Measurements from ENCODE around the gene CDK6. TPM values are rescaled to one million over a fixed set of nuclear protein-coding genes. Genes with fewer than 3 reads are reported as not detected.

The CDK6 gene
- total RNA-seq, 6 experiments from 2014 or later, result 6.9 to 23.7 (median 17.0) TPM

DNA sequence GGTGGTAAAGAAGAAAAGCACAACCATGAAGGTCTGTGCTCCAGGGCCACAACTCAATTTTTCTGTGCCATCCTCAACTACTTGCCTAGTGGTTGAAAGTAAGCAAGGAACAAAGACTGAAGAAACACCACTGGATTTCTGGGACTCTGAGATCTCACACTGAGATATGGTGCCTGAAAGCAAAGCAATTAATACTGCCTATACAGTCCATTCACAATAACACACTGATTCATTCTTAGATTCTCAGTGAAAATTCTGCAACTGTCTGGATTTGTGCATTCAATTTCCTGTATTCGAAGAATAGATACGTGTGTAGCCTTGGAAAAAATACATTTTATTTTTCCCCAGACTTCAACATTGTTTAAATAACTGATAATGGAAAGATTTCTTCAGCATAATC is 129.8 kb downstream of the CDK6 start:
- 64% methylated on average over 2 of the region's 2 CpGs for WGBS (ENCODE audit: insufficient coverage, low coverage, low lambda C conversion rate, missing lambda C conversion rate)
- intact Hi-C loops (cut with DNase I), result no loop called here
- ATAC-seq (no peak), DNase-seq (no peak)
- Histone ChIP-seq H3K27me3 (no peaks in the 10 kb centered on the region), H3K36me3 (no peaks in the 10 kb centered on the region), H3K9me3 (no peaks in the 10 kb centered on the region), H3K4me3 (no peak overlapping the region), H3K4me1 (no peaks in the 10 kb centered on the region), H3K27ac (no peak overlapping the region)
- TF ChIP-seq, protein P1, sequence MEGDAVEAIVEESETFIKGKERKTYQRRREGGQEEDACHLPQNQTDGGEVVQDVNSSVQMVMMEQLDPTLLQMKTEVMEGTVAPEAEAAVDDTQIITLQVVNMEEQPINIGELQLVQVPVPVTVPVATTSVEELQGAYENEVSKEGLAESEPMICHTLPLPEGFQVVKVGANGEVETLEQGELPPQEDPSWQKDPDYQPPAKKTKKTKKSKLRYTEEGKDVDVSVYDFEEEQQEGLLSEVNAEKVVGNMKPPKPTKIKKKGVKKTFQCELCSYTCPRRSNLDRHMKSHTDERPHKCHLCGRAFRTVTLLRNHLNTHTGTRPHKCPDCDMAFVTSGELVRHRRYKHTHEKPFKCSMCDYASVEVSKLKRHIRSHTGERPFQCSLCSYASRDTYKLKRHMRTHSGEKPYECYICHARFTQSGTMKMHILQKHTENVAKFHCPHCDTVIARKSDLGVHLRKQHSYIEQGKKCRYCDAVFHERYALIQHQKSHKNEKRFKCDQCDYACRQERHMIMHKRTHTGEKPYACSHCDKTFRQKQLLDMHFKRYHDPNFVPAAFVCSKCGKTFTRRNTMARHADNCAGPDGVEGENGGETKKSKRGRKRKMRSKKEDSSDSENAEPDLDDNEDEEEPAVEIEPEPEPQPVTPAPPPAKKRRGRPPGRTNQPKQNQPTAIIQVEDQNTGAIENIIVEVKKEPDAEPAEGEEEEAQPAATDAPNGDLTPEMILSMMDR (IDR thresholded peaks at IDR 0.05), result no peak
- no peak for TF ChIP-seq POLR2A (IDR thresholded peaks at IDR 0.05)

DNA sequence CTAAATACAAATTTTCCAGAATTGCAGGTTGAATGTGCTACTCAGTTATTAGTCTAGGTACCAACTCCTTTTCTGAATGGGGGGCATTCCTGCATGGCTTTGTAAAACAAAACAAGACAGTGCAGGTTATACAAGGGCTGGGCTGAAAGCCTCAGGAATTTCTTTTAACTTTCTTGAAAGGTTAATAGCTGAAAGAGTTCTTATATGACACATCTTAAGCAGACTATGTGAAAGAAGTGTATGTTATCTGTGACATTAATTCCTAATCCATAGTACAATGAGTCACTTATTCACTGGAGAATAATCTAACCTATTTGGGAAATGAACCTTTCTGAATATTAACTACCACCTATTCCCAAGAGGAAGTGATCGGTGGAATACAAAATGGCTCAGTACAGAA is 130.5 kb downstream of the CDK6 start:
- Histone ChIP-seq H3K9me3 (no peaks in the 10 kb centered on the region), H3K4me3 (no peak overlapping the region), H3K27ac (no peak overlapping the region), H3K36me3 (no peaks in the 10 kb centered on the region), H3K4me1 (no peaks in the 10 kb centered on the region), H3K27me3 (no peaks in the 10 kb centered on the region)
- no peak for ATAC-seq
- WGBS (ENCODE audit: insufficient coverage, low coverage, low lambda C conversion rate, missing lambda C conversion rate), result 100% methylated on average over 1 of the region's 1 CpG
- intact Hi-C loops (cut with DNase I), result no loop called here
- no peak for DNase-seq
- TF ChIP-seq, protein P1 (IDR thresholded peaks at IDR 0.05), result no peak
- TF ChIP-seq POLR2A (IDR thresholded peaks at IDR 0.05), result no peak

DNA sequence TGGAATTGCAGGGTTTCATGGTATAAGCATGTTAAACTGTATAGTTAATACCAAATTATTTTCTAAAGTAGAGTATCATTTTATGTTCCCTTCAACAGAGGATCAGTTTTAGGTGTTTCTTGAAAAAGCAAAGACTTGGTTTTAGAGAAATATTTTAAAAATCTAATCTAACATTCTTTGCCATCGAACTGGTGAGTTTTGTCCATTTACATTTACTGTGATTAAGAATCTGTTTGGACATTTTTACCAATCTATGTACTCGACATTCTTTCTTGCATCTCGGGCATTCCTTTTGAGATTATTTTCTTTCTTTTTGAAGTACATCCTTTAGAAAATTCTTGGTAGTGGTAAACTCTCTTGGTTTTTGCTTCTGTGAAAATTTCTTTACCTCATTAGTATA is 131.5 kb downstream of the CDK6 start:
- no peaks in the 10 kb centered on the region for H3K27me3 ChIP-seq
- no peaks in the 10 kb centered on the region for H3K9me3 ChIP-seq
- H3K36me3 ChIP-seq, result no peaks in the 10 kb centered on the region
- TF ChIP-seq, protein P1 (IDR thresholded peaks at IDR 0.05), result no peak
- TF ChIP-seq POLR2A (IDR thresholded peaks at IDR 0.05), result no peak
- DNase-seq (no peak), ATAC-seq (no peak)
- 85% methylated on average over 3 of the region's 3 CpGs for WGBS (ENCODE audit: insufficient coverage, low coverage, low lambda C conversion rate, missing lambda C conversion rate)
- H3K27ac ChIP-seq, result no peak overlapping the region
- no peaks in the 10 kb centered on the region for H3K4me1 ChIP-seq
- intact Hi-C loops (cut with DNase I), result no loop called here
- no peak overlapping the region for H3K4me3 ChIP-seq

DNA sequence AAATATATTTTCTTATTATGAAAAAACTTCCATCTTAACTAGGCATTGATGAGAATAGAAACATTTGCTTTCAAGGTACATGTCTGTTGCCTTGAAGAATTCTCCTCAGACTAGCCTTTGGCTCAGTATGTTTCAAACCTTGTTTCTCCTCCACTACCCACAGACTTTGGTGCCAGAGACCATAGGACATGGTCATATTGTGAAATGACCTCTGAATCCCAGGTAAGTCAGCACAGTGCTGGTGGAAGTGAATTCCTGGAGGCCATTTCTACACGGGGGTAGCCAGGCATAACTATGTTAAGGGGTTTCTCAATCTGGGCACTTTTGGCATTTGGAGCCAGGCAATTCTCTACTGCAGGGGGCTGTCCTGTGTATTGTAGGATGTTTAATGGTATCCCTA is 133.8 kb downstream of the CDK6 start:
- Histone ChIP-seq H3K27me3 (no peaks in the 10 kb centered on the region), H3K27ac (no peak overlapping the region), H3K4me1 (peaks cover 0 to 16% (median 2%) of the 10 kb centered on the region in 4 donors), H3K9me3 (no peaks in the 10 kb centered on the region), H3K4me3 (no peak overlapping the region), H3K36me3 (no peaks in the 10 kb centered on the region)
- intact Hi-C loops (cut with DNase I), result no loop called here
- 29% methylated on average over 1 of the region's 1 CpG for WGBS (ENCODE audit: insufficient coverage, low coverage, low lambda C conversion rate, missing lambda C conversion rate)
- TF ChIP-seq POLR2A (IDR thresholded peaks at IDR 0.05), result no peak
- TF ChIP-seq, protein P1 (IDR thresholded peaks at IDR 0.05), result no peak
- ATAC-seq, result peak in 1 of 4 donors; percentile 63
- no peak for DNase-seq

Data from right lobe of liver (tissue), 6 donors.